OCI-M2 (cell line): ENCODE data around the gene CDH8.

Source experiments
- DNase-seq: peaks from one replicate; lab custom pipeline; 2025; ENCODE audit not compliant: unreplicated experiment; lab: John Stamatoyannopoulos, UW

CDH8 gene

GRCh38 chr16:62033065-62033464, 3.2 kb downstream of the CDH8 start:
- DNase-seq, result no peak

- DNase-seq, result no peak
Observed at GRCh38 chr16:62029947-62030346, 6.3 kb downstream of the CDH8 start.

GRCh38 chr16:62022688-62023087, 13.6 kb downstream of the CDH8 start:
- DNase-seq, result no peak

GRCh38 chr16:62021161-62021581, 15.1 kb downstream of the CDH8 start:
- no peak for DNase-seq

GRCh38 chr16:62020681-62021080, 15.6 kb downstream of the CDH8 start:
- DNase-seq, result no peak

GRCh38 chr16:62019851-62020250, 16.4 kb downstream of the CDH8 start:
- DNase-seq, result no peak

GRCh38 chr16:62018301-62019060, 17.8 kb downstream of the CDH8 start:
- DNase-seq, result no peak

- DNase-seq, result no peak
Observed at GRCh38 chr16:62014319-62014923, 21.8 kb downstream of the CDH8 start.

GRCh38 chr16:62010186-62010585, 26.1 kb downstream of the CDH8 start:
- DNase-seq, result no peak

GRCh38 chr16:61998460-61998859, 37.8 kb downstream of the CDH8 start:
- DNase-seq, result no peak

GRCh38 chr16:61993108-61993507, 43.1 kb downstream of the CDH8 start:
- no peak for DNase-seq

GRCh38 chr16:61987474-61988012, 48.7 kb downstream of the CDH8 start:
- DNase-seq, result no peak

- no peak for DNase-seq
Observed at GRCh38 chr16:61969077-61969382, 67.2 kb downstream of the CDH8 start.

GRCh38 chr16:61968242-61969076, 67.8 kb downstream of the CDH8 start:
- no peak for DNase-seq

GRCh38 chr16:61957075-61957855, 79.0 kb downstream of the CDH8 start:
- DNase-seq, result no peak

- no peak for DNase-seq
Observed at GRCh38 chr16:61952841-61953240, 83.4 kb downstream of the CDH8 start.

GRCh38 chr16:61948414-61948813, 87.8 kb downstream of the CDH8 start:
- no peak for DNase-seq

- no peak for DNase-seq
Observed at GRCh38 chr16:61946019-61946418, 90.2 kb downstream of the CDH8 start.

- DNase-seq, result no peak
Observed at GRCh38 chr16:61945511-61945910, 90.7 kb downstream of the CDH8 start.

- DNase-seq, result no peak
Observed at GRCh38 chr16:61944004-61944403, 92.2 kb downstream of the CDH8 start.

GRCh38 chr16:61940611-61941010, 95.6 kb downstream of the CDH8 start:
- DNase-seq, result no peak
